Panc1 (cell line): ENCODE measurements around the gene ERICH4. TPM values are rescaled to one million over a fixed set of nuclear protein-coding genes. Genes with fewer than 3 reads are reported as not detected.

ENCODE experiments used
- ATAC-seq: fragments of 200-7000 bp; cut with Tn5 transposase; 2 replicates; pipeline ENCODE4 v1.9.1; 2020; ENCODE audit warnings: mild to moderate bottlenecking, moderate library complexity
- Bru-seq: library from RNA; stranded (reverse); fragments of 400-500 nt; gene quantifications from one replicate; lab custom pipeline; 2021; lab: Mats Ljungman, UMichigan
- BruChase-seq, 2 experiments: library from RNA; stranded (reverse); fragments of 400-500 nt; gene quantifications; one replicate each; lab custom pipeline; 2021; lab: Mats Ljungman, UMichigan
- BruUV-seq: library from RNA; stranded (reverse); fragments of 400-500 nt; replicated peaks from 2 replicates; lab custom pipeline; 2021; lab: Mats Ljungman, UMichigan
- CTCF ChIA-PET: fragments of 300-600 bp; sonication (Branson Sonifier 250); formaldehyde crosslinking; loops from one replicate; lab custom pipeline; 2022; ENCODE audit warnings: antibody characterized with exemption; lab: Charles Lee
- POLR2A ChIA-PET: fragments of 300-600 bp; sonication (Branson Sonifier 250); formaldehyde crosslinking; loops from one replicate; lab custom pipeline; 2022; ENCODE audit warnings: antibody characterized with exemption; lab: Charles Lee
- DNase-seq: peaks from one replicate; pipeline ENCODE4 v3.0.0-alpha.2; 2010; ENCODE audit warnings: low read depth, low spot score
- H3K27ac ChIP-seq: 2 replicates; pipeline ENCODE4 v1.5.1; 2011; ENCODE audit warnings: mild to moderate bottlenecking, low read length, inconsistent platforms
- H3K27me3 ChIP-seq: fragments of 200-500 bp; sonication (Bioruptor generic); 2 replicates; pipeline ENCODE4 v1.6.0; 2014; ENCODE audit warnings: low read length, inconsistent platforms; ENCODE audit not compliant: control insufficient read depth, insufficient read depth
- H3K36me3 ChIP-seq: fragments of 200-500 bp; sonication (Bioruptor generic); 2 replicates; pipeline ENCODE4 v1.5.1; 2014; ENCODE audit warnings: inconsistent platforms, mild to moderate bottlenecking, low read length, moderate library complexity; ENCODE audit not compliant: control insufficient read depth, insufficient read depth
- H3K4me1 ChIP-seq: 2 replicates; pipeline ENCODE4 v1.5.1; 2011; ENCODE audit warnings: inconsistent platforms, mild to moderate bottlenecking, low read length, moderate library complexity; ENCODE audit not compliant: control insufficient read depth, insufficient read depth
- H3K4me3 ChIP-seq, 2 experiments: 2 replicates each; pipeline ENCODE4 v1.5.1; 2011 to 2012; ENCODE audit warnings: low read depth in 2 of 2, low read length in 2 of 2, mild to moderate bottlenecking in 2 of 2, inconsistent platforms in 1 of 2, moderate library complexity in 1 of 2
- H3K9me3 ChIP-seq: fragments of 200-500 bp; sonication (Bioruptor generic); 2 replicates; pipeline ENCODE4 v1.5.1; 2014; ENCODE audit warnings: low read depth, mild to moderate bottlenecking, inconsistent platforms, low read length, moderate library complexity; ENCODE audit not compliant: control insufficient read depth, insufficient read depth
- CTCF ChIP-seq: fragments of 450-650 bp; IDR thresholded peaks from 2 replicates; pipeline ENCODE4 v1.5.1; 2017; ENCODE audit warnings: mild to moderate bottlenecking
- POLR2AphosphoS5 ChIP-seq: IDR thresholded peaks from 2 replicates; pipeline ENCODE4 v1.6.1; 2012; ENCODE audit warnings: mild to moderate bottlenecking, low read depth, low read length, moderate library complexity
- REST ChIP-seq, 2 experiments: IDR thresholded peaks; 2 replicates each; pipeline ENCODE4 v1.6.1; 2011 to 2012; ENCODE audit warnings: low read depth in 2 of 2, control low read depth in 1 of 2, low read length in 1 of 2, mild to moderate bottlenecking in 1 of 2, moderate library complexity in 1 of 2; ENCODE audit not compliant: insufficient read depth in 1 of 2
- SIN3A ChIP-seq: IDR thresholded peaks from 2 replicates; pipeline ENCODE4 v1.6.1; 2012; ENCODE audit warnings: low read depth, mild to moderate bottlenecking, low read length, moderate library complexity, borderline replicate concordance; ENCODE audit not compliant: insufficient read depth
- TCF7L2 ChIP-seq: IDR thresholded peaks from 2 replicates; pipeline ENCODE4 v1.6.1; 2011; ENCODE audit warnings: mild to moderate bottlenecking, low read depth, low read length, inconsistent platforms
- in situ Hi-C: cut with HindIII; loops from 2 replicates; pipeline ENCODE4 v1.10.0; 2016; ENCODE audit warnings: low sequenced_read_pairs, low pct_unique_long_range_greater_than_20kb
- intact Hi-C: fragments of 100-400 bp; cut with micrococcal nuclease; formaldehyde crosslinking; loops from one replicate; pipeline ENCODE4 v1.10.0; 2022; ENCODE audit not compliant: unreplicated experiment
- long read RNA-seq: library from polyadenylated mRNA; unstranded; transcript quantifications from one replicate; pipeline ENCODE4 v2.0.0, GENCODE V29; 2021; ENCODE audit not compliant: unreplicated experiment
- polyA plus RNA-seq: library from polyadenylated mRNA; unstranded; fragments of >200 nt; gene quantifications from one replicate; pipeline ENCODE4 v1.2.1, GENCODE V29; 2012; ENCODE audit warnings: missing spikeins; ENCODE audit not compliant: insufficient read length
- total RNA-seq: library from RNA; stranded (reverse); gene quantifications from one replicate; pipeline ENCODE4 v1.2.1, GENCODE V29; 2021; ENCODE audit not compliant: unreplicated experiment

ERICH4 gene
- not detected for total RNA-seq
- not detected for polyA plus RNA-seq
- not detected for Bru-seq, nascent RNA
- not detected for BruChase-seq, experiment 1, labeled RNA remaining after a 2-hour chase
- BruChase-seq, experiment 2, labeled RNA remaining after a 6-hour chase, result percentile 28 among the genes with signal in this experiment
- long read RNA-seq, result 0 reads

- Histone ChIP-seq H3K9me3 (no peaks in the 10 kb centered on the region), H3K27ac (no peak within 1 kb of the TSS), H3K4me1 (peaks cover 5% of the 10 kb centered on the region; the same call in 1 of the 2 replicates), H3K4me3 (no peak within 1 kb of the TSS), H3K36me3 (no peaks in the 10 kb centered on the region; the same call in 1 of the 2 replicates), H3K27me3 (no peaks in the 10 kb centered on the region)
- ChIA-PET CTCF (interaction anchor here (0.5 kb wide), 1 partner anchor 104 kb away, joined by 4 read pairs; no protein-coding TSS in a partner anchor), POLR2A (no interaction called here)
- intact Hi-C loops (no loop called here), in situ Hi-C loops (no loop called here)
- DNase-seq (no peak), ATAC-seq (no peak)
- no peak for TF ChIP-seq CTCF
- TF ChIP-seq POLR2AphosphoS5, result no peak
- no peak for TF ChIP-seq REST (IDR thresholded peaks at IDR 0.05; ENCODE audit: insufficient read depth in 1 of 2, low read depth in 2 of 2, low read length in 1 of 2)
- no TSS peak for BruUV-seq
Observed at GRCh38 chr19:41442473-41443355, at the start of gene ERICH4. Gene ERICH4, plus strand, starts transcription at chr19:41443156. Its CDS starts 14 bp downstream, at chr19:41443170.

- no peaks in the 10 kb centered on the region for H3K9me3 ChIP-seq
- no peak for TF ChIP-seq TCF7L2
- no peak for TF ChIP-seq SIN3A
- TF ChIP-seq POLR2AphosphoS5, result no peak
- no peak for TF ChIP-seq CTCF
- TF ChIP-seq REST (IDR thresholded peaks at IDR 0.05; ENCODE audit: insufficient read depth in 1 of 2, low read depth in 2 of 2, low read length in 1 of 2), result no peak
- in situ Hi-C loops, result no loop called here
- H3K4me3 ChIP-seq, result no peak overlapping the region
- H3K27me3 ChIP-seq, result no peaks in the 10 kb centered on the region
- POLR2A ChIA-PET, result no interaction called here
- CTCF ChIA-PET, result no interaction called here
- no peak for DNase-seq
- H3K27ac ChIP-seq, result no peak overlapping the region
- peaks cover 8% of the 10 kb centered on the region; the same call in 1 of the 2 replicates for H3K36me3 ChIP-seq
- no TSS peak for BruUV-seq
- ATAC-seq, result no peak
- intact Hi-C loops, result no loop called here
- no peaks in the 10 kb centered on the region for H3K4me1 ChIP-seq
Observed at GRCh38 chr19:41395355-41395754, 47.6 kb upstream of the ERICH4 start.
